MM.1S (cell line): Measurements from ENCODE around the gene IVNS1ABP.

Experiments
- DNase-seq: peaks from one replicate; pipeline ENCODE4 v3.0.0-alpha.2; 2015
- H2AFZ ChIP-seq: fragments of 300-600 bp; sonication (generic); 2 replicates; pipeline ENCODE4 v1.6.0; 2016; ENCODE audit warnings: antibody characterized with exemption, low read length
- H3F3A ChIP-seq: fragments of 300-600 bp; sonication (generic); 2 replicates; pipeline ENCODE4 v1.6.1; 2016; ENCODE audit warnings: mild to moderate bottlenecking, antibody characterized with exemption, low read length, moderate library complexity, mixed read lengths; ENCODE audit not compliant: insufficient read depth
- H3K27ac ChIP-seq: fragments of 300-600 bp; sonication (generic); 2 replicates; pipeline ENCODE4 v1.5.1; 2016; ENCODE audit warnings: mild to moderate bottlenecking, low read length
- H3K27me3 ChIP-seq: fragments of 300-600 bp; sonication (generic); replicated peaks from 2 replicates; pipeline ENCODE4 v1.6.0; 2016; ENCODE audit warnings: low read length; ENCODE audit not compliant: insufficient read depth
- H3K36me3 ChIP-seq: fragments of 300-600 bp; sonication (generic); replicated peaks from 2 replicates; pipeline ENCODE4 v1.6.1; 2016; ENCODE audit warnings: mild to moderate bottlenecking, low read length, mixed read lengths; ENCODE audit not compliant: insufficient read depth
- H3K4me1 ChIP-seq: fragments of 300-600 bp; sonication (generic); 2 replicates; pipeline ENCODE4 v1.6.1; 2016; ENCODE audit warnings: low read length, mixed read lengths
- H3K4me2 ChIP-seq: fragments of 300-600 bp; sonication (generic); 2 replicates; pipeline ENCODE4 v1.6.0; 2016; ENCODE audit warnings: low read depth, low read length
- H3K4me3 ChIP-seq: fragments of 300-600 bp; sonication (generic); 2 replicates; pipeline ENCODE4 v1.5.1; 2016; ENCODE audit warnings: low read length, mixed read lengths
- H3K79me2 ChIP-seq: fragments of 300-600 bp; sonication (generic); 2 replicates; pipeline ENCODE4 v1.6.1; 2016; ENCODE audit warnings: mixed run types, low read length, mixed read lengths
- H3K9ac ChIP-seq: fragments of 300-600 bp; sonication (generic); 2 replicates; pipeline ENCODE4 v1.6.1; 2016; ENCODE audit warnings: low read length, mixed read lengths
- H3K9me2 ChIP-seq: fragments of 300-600 bp; sonication (generic); replicated peaks from 2 replicates; pipeline ENCODE4 v1.6.1; 2016; ENCODE audit warnings: mild to moderate bottlenecking, low read length, mixed read lengths; ENCODE audit not compliant: insufficient read depth
- H3K9me3 ChIP-seq: fragments of 300-600 bp; sonication (generic); replicated peaks from 2 replicates; pipeline ENCODE4 v1.6.1; 2016; ENCODE audit warnings: mild to moderate bottlenecking, low read length, mixed read lengths; ENCODE audit not compliant: insufficient read depth
- H4K20me1 ChIP-seq: fragments of 300-600 bp; sonication (generic); 2 replicates; pipeline ENCODE4 v1.6.1; 2016; ENCODE audit warnings: mild to moderate bottlenecking, low read length, moderate library complexity, mixed read lengths; ENCODE audit not compliant: insufficient read depth
- EZH2 ChIP-seq: fragments of 300-600 bp; sonication (generic); optimal IDR thresholded peaks from 2 replicates; pipeline ENCODE3; 2017; ENCODE audit warnings: low read depth, mild to moderate bottlenecking, antibody characterized with exemption, low read length, mixed read lengths
- EZH2phosphoT487 ChIP-seq: fragments of 300-600 bp; sonication (generic); IDR thresholded peaks from 2 replicates; pipeline ENCODE4 v1.6.1; 2018; ENCODE audit warnings: antibody characterized with exemption, low read length
- TF ChIP-seq, protein P1 (sequence below): fragments of 300-600 bp; sonication (generic); IDR thresholded peaks from 2 replicates; pipeline ENCODE4 v1.5.1; 2016; ENCODE audit warnings: antibody characterized with exemption, low read length, mixed read lengths

The IVNS1ABP gene

DNA sequence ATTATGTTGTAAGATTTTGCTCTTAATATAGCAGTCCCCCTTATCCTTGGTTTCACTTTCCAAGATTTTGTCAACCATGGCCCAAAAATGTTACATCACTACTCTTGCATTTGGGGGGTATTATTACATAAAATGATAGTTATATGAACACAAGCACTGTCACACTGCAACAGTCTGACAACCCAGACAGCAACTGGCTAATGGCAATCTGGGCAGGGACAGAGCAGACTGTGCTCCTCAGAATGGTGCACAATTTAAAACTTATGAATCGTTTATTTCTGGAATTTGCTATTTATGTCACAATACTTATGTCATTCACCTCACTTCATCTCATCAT lies 2.1 kb upstream of the IVNS1ABP start:
- Histone ChIP-seq H4K20me1 (peaks cover 18% of the 10 kb centered on the region), H3K79me2 (peaks cover 29% of the 10 kb centered on the region), H3K4me3 (no peak overlapping the region), H3K4me1 (peaks cover 15% of the 10 kb centered on the region), H3K4me2 (no peak overlapping the region), H3K9me3 (no peaks in the 10 kb centered on the region), H3K36me3 (no peaks in the 10 kb centered on the region), H3K27me3 (no peaks in the 10 kb centered on the region), H3K27ac (no peak overlapping the region), H2AFZ (no peak overlapping the region), H3K9ac (no peak overlapping the region), H3K9me2 (no peaks in the 10 kb centered on the region), H3F3A (peaks cover 18% of the 10 kb centered on the region)
- no peak for DNase-seq
- TF ChIP-seq EZH2: no peak
- TF ChIP-seq, protein P1, sequence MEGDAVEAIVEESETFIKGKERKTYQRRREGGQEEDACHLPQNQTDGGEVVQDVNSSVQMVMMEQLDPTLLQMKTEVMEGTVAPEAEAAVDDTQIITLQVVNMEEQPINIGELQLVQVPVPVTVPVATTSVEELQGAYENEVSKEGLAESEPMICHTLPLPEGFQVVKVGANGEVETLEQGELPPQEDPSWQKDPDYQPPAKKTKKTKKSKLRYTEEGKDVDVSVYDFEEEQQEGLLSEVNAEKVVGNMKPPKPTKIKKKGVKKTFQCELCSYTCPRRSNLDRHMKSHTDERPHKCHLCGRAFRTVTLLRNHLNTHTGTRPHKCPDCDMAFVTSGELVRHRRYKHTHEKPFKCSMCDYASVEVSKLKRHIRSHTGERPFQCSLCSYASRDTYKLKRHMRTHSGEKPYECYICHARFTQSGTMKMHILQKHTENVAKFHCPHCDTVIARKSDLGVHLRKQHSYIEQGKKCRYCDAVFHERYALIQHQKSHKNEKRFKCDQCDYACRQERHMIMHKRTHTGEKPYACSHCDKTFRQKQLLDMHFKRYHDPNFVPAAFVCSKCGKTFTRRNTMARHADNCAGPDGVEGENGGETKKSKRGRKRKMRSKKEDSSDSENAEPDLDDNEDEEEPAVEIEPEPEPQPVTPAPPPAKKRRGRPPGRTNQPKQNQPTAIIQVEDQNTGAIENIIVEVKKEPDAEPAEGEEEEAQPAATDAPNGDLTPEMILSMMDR: no peak
- TF ChIP-seq EZH2phosphoT487: no peak

DNA sequence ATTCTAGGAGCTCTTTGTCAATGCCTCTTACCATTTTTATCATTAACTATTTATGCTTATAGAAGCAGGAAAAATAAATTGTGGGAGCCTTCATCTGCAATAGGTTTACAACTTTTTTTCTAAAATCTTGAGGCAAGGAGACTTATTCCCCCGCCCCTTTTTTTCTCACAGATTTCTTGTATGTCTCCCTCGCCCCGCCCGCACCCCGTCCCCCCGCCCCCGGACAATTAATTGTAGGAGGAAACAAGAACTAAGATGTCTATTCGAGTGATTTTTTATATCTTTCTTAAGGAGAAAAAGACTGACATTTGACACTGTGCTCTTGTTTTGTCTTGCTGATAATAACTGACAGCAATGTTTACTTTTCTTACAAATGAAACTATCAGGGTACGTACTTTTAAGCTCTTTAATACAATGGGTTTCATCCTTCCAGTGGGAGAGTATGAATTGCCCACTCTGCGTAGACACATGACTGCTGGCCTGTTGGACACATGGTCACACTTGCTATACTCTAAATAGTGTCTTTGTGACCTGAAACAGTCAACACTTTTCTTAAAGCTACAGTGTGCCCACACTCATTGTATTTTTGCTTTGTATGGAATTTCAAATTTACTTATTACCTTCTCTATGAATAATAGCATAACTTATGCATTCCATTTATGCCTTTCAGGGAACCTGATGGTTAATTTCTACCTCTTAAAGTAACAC lies 1.5 kb upstream of the IVNS1ABP start:
- peak overlapping the region; percentile 84; the same call in 1 of the 2 replicates for H3K9ac ChIP-seq
- peak overlapping the region; percentile 86; the same call in 1 of the 2 replicates for H2AFZ ChIP-seq

DNA sequence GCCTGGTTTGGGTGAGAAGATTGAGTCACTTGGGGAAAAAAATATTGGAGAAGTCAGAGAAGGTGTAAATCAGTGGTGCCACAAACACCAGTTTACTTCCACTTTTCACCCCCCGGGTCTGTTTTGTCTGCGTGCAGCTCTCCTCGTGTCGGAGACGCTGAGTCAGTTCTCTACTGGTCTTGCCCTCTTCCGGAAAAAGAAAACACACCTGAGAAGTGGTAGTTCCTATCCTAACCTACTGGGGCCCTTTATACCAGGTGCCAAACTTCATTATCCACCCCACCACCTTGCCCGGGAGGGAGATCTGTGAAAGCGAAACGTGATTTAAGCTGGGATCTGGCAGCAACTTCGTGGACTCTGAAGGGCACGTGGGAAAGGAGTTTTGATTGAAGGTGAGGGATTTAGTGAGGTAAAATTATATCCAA lies 855 bp upstream of the IVNS1ABP start:
- peak; percentile 96 for DNase-seq
- H3K9ac ChIP-seq: peak overlapping the region; percentile 84
- H3K27me3 ChIP-seq: no peaks in the 10 kb centered on the region
- H3K4me3 ChIP-seq: peak overlapping the region; percentile 86
- H2AFZ ChIP-seq: peak overlapping the region; percentile 86
- peak overlapping the region; percentile 96 for H3K27ac ChIP-seq
- peaks cover 41% of the 10 kb centered on the region for H3K79me2 ChIP-seq
- H3F3A ChIP-seq: peaks cover 18% of the 10 kb centered on the region
- peaks cover 30% of the 10 kb centered on the region for H4K20me1 ChIP-seq
- TF ChIP-seq, protein P1: peak; percentile 31
- TF ChIP-seq EZH2phosphoT487: no peak
- no peaks in the 10 kb centered on the region for H3K9me2 ChIP-seq
- peaks cover 27% of the 10 kb centered on the region for H3K4me1 ChIP-seq
- H3K36me3 ChIP-seq: no peaks in the 10 kb centered on the region
- no peaks in the 10 kb centered on the region for H3K9me3 ChIP-seq
- H3K4me2 ChIP-seq: peak overlapping the region; percentile 92

More for the DNA sequence above, 1.5 kb upstream of the IVNS1ABP start:
- H3F3A ChIP-seq: peaks cover 18% of the 10 kb centered on the region
- DNase-seq: no peak
- H3K4me2 ChIP-seq: peak overlapping the region; percentile 92
- TF ChIP-seq EZH2 (no peak), EZH2phosphoT487 (no peak)
- TF ChIP-seq, protein P1: no peak
- H3K27me3 ChIP-seq: no peaks in the 10 kb centered on the region
- H3K9me2 ChIP-seq: no peaks in the 10 kb centered on the region
- peaks cover 34% of the 10 kb centered on the region for H3K79me2 ChIP-seq
- no peaks in the 10 kb centered on the region for H3K36me3 ChIP-seq
- H3K4me3 ChIP-seq: peak overlapping the region; percentile 86
- peak overlapping the region; percentile 96 for H3K27ac ChIP-seq
- H3K4me1 ChIP-seq: peaks cover 20% of the 10 kb centered on the region
- peaks cover 23% of the 10 kb centered on the region for H4K20me1 ChIP-seq
- H3K9me3 ChIP-seq: no peaks in the 10 kb centered on the region
